Effector memory CD8-positive, alpha-beta T cell (primary cell): Measurements from ENCODE around the gene PRKAG2.

Experiments used
- ATAC-seq: fragments of 150-1000 bp; cut with Tn5 transposase; replicated peaks from 2 replicates; pipeline ENCODE4 v1.10.0; 2021; ENCODE audit warnings: mild to moderate bottlenecking, moderate library complexity
- DNase-seq, 3 experiments: peaks; one replicate each; pipeline ENCODE4 v3.0.0; 2021
- H3K27ac Mint-ChIP-seq, 2 donors: one replicate each; pipeline ENCODE4 v1.8.0; 2022; ENCODE audit warnings: mild to moderate bottlenecking in 2 of 2, mixed read lengths in 2 of 2, moderate library complexity in 2 of 2
- H3K27me3 Mint-ChIP-seq, 2 donors: one replicate each; pipeline ENCODE4 v1.8.0; 2022; ENCODE audit warnings: mixed read lengths in 2 of 2
- H3K36me3 Mint-ChIP-seq: one replicate; pipeline ENCODE4 v1.8.0; 2022; ENCODE audit warnings: mild to moderate bottlenecking, moderate library complexity, mixed read lengths; ENCODE audit not compliant: insufficient read depth
- H3K4me1 Mint-ChIP-seq, 2 donors: one replicate each; pipeline ENCODE4 v1.8.0; 2022; ENCODE audit warnings: low read depth in 2 of 2, mixed read lengths in 2 of 2
- H3K4me3 Mint-ChIP-seq, 2 donors: one replicate each; pipeline ENCODE4 v1.8.0; 2022; ENCODE audit warnings: mild to moderate bottlenecking in 2 of 2, mixed read lengths in 2 of 2, moderate library complexity in 2 of 2
- H3K9me3 Mint-ChIP-seq, 2 donors: one replicate each; pipeline ENCODE4 v1.8.0; 2022; ENCODE audit warnings: mixed read lengths in 2 of 2

PRKAG2 gene

DNA sequence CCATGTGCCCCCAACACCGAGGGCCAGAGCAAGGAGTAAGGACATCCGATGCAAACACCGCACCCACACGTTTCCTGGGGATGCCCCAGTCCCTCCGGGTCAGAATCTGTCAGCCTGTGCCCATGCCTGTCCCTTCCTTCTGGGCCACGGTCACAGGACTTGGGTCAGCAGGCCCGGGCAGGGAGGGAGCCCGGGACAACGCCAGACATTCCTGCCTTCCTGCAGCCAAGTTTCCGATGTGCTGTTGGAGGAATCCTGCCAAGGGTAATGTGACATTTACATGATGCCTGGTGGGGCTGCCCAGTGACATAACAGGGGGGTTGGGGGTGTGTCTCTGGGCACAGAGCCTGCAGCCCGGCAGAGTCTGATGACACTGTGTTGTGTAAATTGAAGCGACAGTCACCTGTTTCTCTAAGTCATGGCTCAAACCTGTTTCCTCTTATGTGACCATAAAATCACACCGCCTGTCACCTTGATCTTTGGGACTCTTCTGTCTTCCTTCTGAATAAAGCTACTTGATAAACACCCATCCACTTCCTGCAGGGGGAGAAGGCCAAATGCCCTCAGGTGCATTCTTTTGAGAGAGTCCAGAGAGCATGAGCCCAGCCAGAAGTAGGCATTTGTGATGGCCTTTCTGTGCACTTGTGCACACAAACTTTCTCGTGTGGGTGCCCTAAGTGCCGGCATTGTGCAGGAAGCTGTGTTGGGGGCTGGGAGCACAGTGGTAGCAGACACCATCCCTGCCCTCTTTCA is 181.9 kb downstream of the PRKAG2 start:
- H3K27me3 Mint-ChIP-seq: no peaks in the 10 kb centered on the region
- H3K4me1 Mint-ChIP-seq: peaks cover 0 to 7% of the 10 kb centered on the region in 2 donors
- ATAC-seq (no peak), DNase-seq (no peak)
- H3K4me3 Mint-ChIP-seq: no peak overlapping the region
- peaks cover 4% of the 10 kb centered on the region for H3K36me3 Mint-ChIP-seq
- peak overlapping the region in 1 of 2 donors; percentile 20 for H3K27ac Mint-ChIP-seq
- no peaks in the 10 kb centered on the region for H3K9me3 Mint-ChIP-seq

- Mint-ChIP-seq H3K27me3 (no peaks in the 10 kb centered on the region), H3K9me3 (no peaks in the 10 kb centered on the region), H3K4me3 (no peak overlapping the region), H3K36me3 (peaks cover 4% of the 10 kb centered on the region), H3K27ac (no peak overlapping the region), H3K4me1 (peaks cover 0 to 7% of the 10 kb centered on the region in 2 donors)
- DNase-seq: no peak
- ATAC-seq: no peak
Measured at GRCh38 chr7:151694441-151694827, 182.5 kb downstream of the PRKAG2 start.

GRCh38 chr7:151693140-151693539 is 183.8 kb downstream of the PRKAG2 start:
- H3K27ac Mint-ChIP-seq: no peak overlapping the region
- ATAC-seq: no peak
- H3K36me3 Mint-ChIP-seq: peaks cover 4% of the 10 kb centered on the region
- no peak for DNase-seq
- H3K4me3 Mint-ChIP-seq: no peak overlapping the region
- peaks cover 0 to 6% of the 10 kb centered on the region in 2 donors for H3K4me1 Mint-ChIP-seq
- H3K27me3 Mint-ChIP-seq: no peaks in the 10 kb centered on the region
- no peaks in the 10 kb centered on the region for H3K9me3 Mint-ChIP-seq

DNA sequence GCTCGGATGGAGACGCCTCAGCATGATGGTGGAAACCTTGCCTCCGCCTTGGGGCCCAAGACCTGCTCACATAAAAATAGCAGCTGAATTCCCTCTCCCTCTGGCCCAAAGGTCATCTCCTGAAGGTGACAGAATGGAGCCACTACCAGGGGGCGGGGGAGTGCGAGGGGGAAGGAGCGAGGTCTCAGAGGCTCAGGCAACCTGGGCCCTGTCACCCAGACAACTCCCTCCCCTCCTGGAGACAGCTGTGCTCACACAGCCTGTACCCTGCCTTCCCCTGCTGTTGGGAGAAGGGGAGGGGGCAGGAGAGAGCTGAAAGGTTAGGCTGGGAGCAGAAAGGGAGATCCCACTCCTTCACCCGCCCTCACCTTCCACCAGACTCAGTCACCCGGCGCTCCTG is 184.2 kb downstream of the PRKAG2 start:
- Mint-ChIP-seq H3K4me1 (peaks cover 0 to 6% of the 10 kb centered on the region in 2 donors), H3K27ac (no peak overlapping the region)

DNA sequence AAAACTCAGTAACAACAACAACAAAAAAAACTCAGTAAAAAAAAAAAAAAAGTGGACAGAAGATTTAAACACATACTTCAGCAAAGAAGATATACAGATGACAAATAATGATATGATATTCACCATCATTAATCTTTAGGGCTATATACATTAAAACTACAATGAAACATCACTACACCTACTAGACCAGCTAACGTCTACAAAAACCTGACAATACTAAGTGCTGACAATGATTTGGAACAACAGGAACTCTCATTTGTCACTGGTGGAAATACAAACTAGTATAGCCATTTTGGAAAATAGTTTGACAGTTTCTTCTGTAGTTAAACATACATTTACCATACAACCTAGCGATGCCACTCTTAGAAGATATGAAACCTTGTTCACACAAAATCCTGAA is 185.5 kb downstream of the PRKAG2 start:
- DNase-seq (no peak), ATAC-seq (no peak)
- H3K27me3 Mint-ChIP-seq: no peaks in the 10 kb centered on the region
- no peak overlapping the region for H3K4me3 Mint-ChIP-seq
- H3K9me3 Mint-ChIP-seq: no peaks in the 10 kb centered on the region
- peaks cover 0 to 6% of the 10 kb centered on the region in 2 donors for H3K4me1 Mint-ChIP-seq
- no peak overlapping the region for H3K27ac Mint-ChIP-seq
- peaks cover 4% of the 10 kb centered on the region for H3K36me3 Mint-ChIP-seq

More for the DNA sequence above, 184.2 kb downstream of the PRKAG2 start:
- DNase-seq: no peak
- H3K36me3 Mint-ChIP-seq: peaks cover 4% of the 10 kb centered on the region
- H3K9me3 Mint-ChIP-seq: no peaks in the 10 kb centered on the region
- ATAC-seq: no peak
- no peaks in the 10 kb centered on the region for H3K27me3 Mint-ChIP-seq
- no peak overlapping the region for H3K4me3 Mint-ChIP-seq

GRCh38 chr7:151690606-151691005 is 186.3 kb downstream of the PRKAG2 start:
- H3K36me3 Mint-ChIP-seq: peaks cover 4% of the 10 kb centered on the region
- H3K4me3 Mint-ChIP-seq: no peak overlapping the region
- ATAC-seq: no peak
- H3K9me3 Mint-ChIP-seq: no peaks in the 10 kb centered on the region
- H3K27ac Mint-ChIP-seq: no peak overlapping the region
- peaks cover 0 to 6% of the 10 kb centered on the region in 2 donors for H3K4me1 Mint-ChIP-seq
- no peak for DNase-seq
- no peaks in the 10 kb centered on the region for H3K27me3 Mint-ChIP-seq

GRCh38 chr7:151689196-151689971 is 187.5 kb downstream of the PRKAG2 start:
- peak overlapping the region in 1 of 2 donors; percentile 51 for H3K27ac Mint-ChIP-seq
- DNase-seq: no peak
- ATAC-seq: no peak
- peaks cover 4% of the 10 kb centered on the region for H3K36me3 Mint-ChIP-seq
- H3K27me3 Mint-ChIP-seq: no peaks in the 10 kb centered on the region
- H3K9me3 Mint-ChIP-seq: no peaks in the 10 kb centered on the region
- no peak overlapping the region for H3K4me3 Mint-ChIP-seq
- H3K4me1 Mint-ChIP-seq: peaks cover 0 to 2% of the 10 kb centered on the region in 2 donors

GRCh38 chr7:151688236-151688780 is 188.6 kb downstream of the PRKAG2 start:
- DNase-seq: no peak
- Mint-ChIP-seq H3K9me3 (no peaks in the 10 kb centered on the region), H3K4me1 (peaks cover 0 to 4% of the 10 kb centered on the region in 2 donors), H3K27me3 (no peaks in the 10 kb centered on the region), H3K36me3 (peaks cover 4% of the 10 kb centered on the region), H3K27ac (no peak overlapping the region), H3K4me3 (no peak overlapping the region)
- no peak for ATAC-seq

- no peak for DNase-seq
- H3K27ac Mint-ChIP-seq: no peak overlapping the region
- H3K27me3 Mint-ChIP-seq: no peaks in the 10 kb centered on the region
- peaks cover 0 to 9% of the 10 kb centered on the region in 2 donors for H3K4me1 Mint-ChIP-seq
- no peak overlapping the region for H3K4me3 Mint-ChIP-seq
- H3K9me3 Mint-ChIP-seq: no peaks in the 10 kb centered on the region
- peaks cover 4% of the 10 kb centered on the region for H3K36me3 Mint-ChIP-seq
- no peak for ATAC-seq
Measured at GRCh38 chr7:151687523-151688235, 189.2 kb downstream of the PRKAG2 start.

DNA sequence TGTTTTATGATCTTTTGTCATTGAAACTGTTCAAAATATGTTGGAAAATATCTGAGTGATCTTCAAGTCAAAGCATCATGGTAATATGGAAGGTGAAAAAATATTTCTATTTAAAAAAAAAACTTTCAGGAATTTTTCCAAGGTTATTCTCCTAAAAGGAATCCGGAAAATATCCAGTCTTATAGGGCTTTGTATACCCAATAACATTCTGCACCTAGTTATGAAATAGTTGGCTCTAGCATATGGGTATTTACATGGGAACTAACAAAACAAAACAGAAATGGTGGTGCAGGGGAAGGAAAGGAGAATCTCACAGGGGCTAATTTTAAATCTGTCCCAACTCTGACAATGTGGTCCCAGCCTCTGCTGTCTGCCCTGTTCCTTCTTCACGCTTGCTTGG is 190.1 kb downstream of the PRKAG2 start:
- H3K4me3 Mint-ChIP-seq: no peak overlapping the region
- H3K9me3 Mint-ChIP-seq: no peaks in the 10 kb centered on the region
- H3K27me3 Mint-ChIP-seq: no peaks in the 10 kb centered on the region
- no peak overlapping the region for H3K27ac Mint-ChIP-seq
- H3K36me3 Mint-ChIP-seq: peaks cover 4% of the 10 kb centered on the region
- peaks cover 4 to 9% of the 10 kb centered on the region in 2 donors for H3K4me1 Mint-ChIP-seq
- ATAC-seq (no peak), DNase-seq (no peak)

DNA sequence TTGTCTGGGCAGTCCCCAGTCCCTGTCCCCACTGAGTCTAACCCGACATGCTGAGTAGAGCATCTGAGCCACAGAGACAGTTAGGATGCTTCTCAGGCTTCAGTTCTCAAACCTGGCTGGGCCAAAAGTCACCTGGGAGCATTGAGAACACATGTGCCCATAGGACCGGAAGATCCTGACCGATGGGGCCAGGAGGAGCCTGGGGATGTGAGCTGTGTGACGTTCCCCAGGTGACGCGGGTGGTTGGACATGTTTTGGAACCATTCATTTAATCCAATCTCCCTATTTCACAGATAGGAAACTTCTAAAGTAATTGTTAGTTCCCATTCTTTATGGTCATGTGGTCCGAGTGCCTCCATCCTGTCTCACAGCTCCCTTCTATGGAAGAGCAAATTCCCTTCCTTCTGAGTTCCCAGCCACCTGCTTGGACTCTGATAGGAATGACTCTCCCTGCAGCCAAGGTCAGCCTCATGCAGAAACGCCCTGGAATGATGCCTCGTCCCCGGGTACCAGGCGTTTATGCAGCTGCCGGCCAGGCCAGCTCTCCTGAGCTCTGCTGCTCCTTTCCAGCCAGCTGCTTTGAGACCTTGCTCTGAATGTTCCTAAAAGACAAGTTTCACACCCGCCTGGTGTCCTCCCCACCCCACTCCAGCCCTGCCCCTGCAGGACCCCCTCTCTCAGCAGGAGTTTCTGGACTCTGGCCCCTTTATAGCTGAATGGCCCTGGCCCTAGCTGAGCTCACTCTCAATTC is 190.7 kb downstream of the PRKAG2 start:
- Mint-ChIP-seq H3K9me3 (no peaks in the 10 kb centered on the region), H3K4me3 (no peak overlapping the region), H3K27ac (no peak overlapping the region), H3K36me3 (peaks cover 1% of the 10 kb centered on the region), H3K4me1 (peaks cover 4 to 9% of the 10 kb centered on the region in 2 donors), H3K27me3 (no peaks in the 10 kb centered on the region)
- DNase-seq: no peak
- no peak for ATAC-seq

DNA sequence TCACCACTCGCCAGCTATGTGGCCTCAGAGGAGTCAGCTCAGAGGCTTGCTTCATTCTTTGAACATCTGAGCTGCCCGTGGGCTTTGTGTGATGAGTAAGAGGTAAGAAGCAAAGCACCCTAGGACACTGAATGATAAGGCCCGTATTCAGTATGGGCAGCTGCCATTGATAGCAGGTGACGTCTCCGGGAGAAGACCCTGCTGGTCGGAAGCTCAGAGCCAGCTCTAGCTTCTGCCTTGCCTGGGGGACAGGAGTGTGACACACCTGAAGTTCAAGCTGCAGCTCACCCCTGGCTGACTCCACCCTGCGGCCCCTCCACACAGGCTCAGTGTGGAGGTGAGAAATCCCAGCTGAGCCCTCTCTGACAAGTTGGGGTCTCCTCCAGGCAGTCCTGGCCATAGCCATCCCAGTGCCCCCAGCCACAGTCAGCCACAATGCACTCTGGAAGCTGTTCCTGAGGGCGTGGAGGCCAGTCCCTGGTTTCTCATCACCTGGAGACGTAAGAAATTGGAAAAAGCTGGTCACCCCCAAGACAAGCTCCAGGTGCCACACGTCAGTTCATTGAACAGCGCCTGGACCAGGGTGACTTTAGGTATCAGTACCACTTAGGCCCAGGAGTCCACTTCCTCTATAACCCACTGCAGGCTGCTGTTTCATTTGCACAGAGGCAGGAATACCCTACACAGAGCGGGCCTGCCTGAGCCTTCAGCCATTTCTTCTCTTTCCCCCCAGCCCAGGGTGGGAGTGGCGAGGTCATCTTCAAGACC is 192.3 kb downstream of the PRKAG2 start:
- Mint-ChIP-seq H3K4me1 (peaks cover 9 to 17% of the 10 kb centered on the region in 2 donors), H3K36me3 (peaks cover 3% of the 10 kb centered on the region), H3K4me3 (no peak overlapping the region), H3K27me3 (no peaks in the 10 kb centered on the region), H3K9me3 (no peaks in the 10 kb centered on the region), H3K27ac (no peak overlapping the region)
- DNase-seq (no peak), ATAC-seq (no peak)
